ENCODE results near the gene ST6GALNAC3.

ST6GALNAC3 gene

DNA sequence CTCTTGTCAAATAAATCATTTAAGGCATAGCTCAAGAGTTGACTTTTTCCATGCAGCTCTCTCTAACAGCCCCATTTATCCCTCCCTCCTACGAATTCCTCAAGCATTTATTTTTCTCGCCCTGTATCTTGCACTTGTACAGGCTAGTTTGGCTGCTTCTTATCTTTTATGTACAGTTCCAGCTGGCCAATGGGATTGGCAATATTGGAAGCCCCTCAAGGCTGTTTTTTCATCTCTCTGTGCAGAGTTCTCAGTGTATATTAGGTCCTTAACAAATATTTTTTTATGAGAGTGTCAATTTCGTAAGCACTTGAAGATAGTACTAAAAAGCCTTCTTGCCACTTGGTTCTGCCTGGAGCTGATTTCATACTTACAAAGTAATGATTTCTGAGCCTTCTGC, 356.0 kb downstream of the ST6GALNAC3 start:
- Histone ChIP-seq H4K20me1 (ENCODE audit: insufficient read depth, low read length) (no peaks in the 10 kb centered on the region), H3K9me3 (ENCODE audit: insufficient read depth, low read length) (no peaks in the 10 kb centered on the region), H2AFZ (ENCODE audit: low read depth, low read length) (0 out of 2 replicates have a peak overlapping the region, but pooled peaks have one; percentile 7), H3K4me2 (ENCODE audit: low read length) (no peak overlapping the region), H3K9ac (ENCODE audit: low read length) (no peak overlapping the region), H3K79me2 (ENCODE audit: low read length) (no peaks in the 10 kb centered on the region), H3K36me3 (replicated peaks; ENCODE audit: low read depth, low read length) (no peaks in the 10 kb centered on the region), H3K27me3 (ENCODE audit: low read depth, low read length) (no peaks in the 10 kb centered on the region), H3K27ac (ENCODE audit: low read length) (no peak overlapping the region), H3K4me1 (ENCODE audit: low read length) (peaks cover 5% of the 10 kb centered on the region), H3K4me3 (ENCODE audit: low read length) (no peak overlapping the region)
- TF ChIP-seq EZH2phosphoT487 (IDR thresholded peaks at IDR 0.05; ENCODE audit: low read depth) = no peak
- TF ChIP-seq, protein P1, sequence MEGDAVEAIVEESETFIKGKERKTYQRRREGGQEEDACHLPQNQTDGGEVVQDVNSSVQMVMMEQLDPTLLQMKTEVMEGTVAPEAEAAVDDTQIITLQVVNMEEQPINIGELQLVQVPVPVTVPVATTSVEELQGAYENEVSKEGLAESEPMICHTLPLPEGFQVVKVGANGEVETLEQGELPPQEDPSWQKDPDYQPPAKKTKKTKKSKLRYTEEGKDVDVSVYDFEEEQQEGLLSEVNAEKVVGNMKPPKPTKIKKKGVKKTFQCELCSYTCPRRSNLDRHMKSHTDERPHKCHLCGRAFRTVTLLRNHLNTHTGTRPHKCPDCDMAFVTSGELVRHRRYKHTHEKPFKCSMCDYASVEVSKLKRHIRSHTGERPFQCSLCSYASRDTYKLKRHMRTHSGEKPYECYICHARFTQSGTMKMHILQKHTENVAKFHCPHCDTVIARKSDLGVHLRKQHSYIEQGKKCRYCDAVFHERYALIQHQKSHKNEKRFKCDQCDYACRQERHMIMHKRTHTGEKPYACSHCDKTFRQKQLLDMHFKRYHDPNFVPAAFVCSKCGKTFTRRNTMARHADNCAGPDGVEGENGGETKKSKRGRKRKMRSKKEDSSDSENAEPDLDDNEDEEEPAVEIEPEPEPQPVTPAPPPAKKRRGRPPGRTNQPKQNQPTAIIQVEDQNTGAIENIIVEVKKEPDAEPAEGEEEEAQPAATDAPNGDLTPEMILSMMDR (IDR thresholded peaks at IDR 0.05; ENCODE audit: low read depth, low read length) = no peak

DNA sequence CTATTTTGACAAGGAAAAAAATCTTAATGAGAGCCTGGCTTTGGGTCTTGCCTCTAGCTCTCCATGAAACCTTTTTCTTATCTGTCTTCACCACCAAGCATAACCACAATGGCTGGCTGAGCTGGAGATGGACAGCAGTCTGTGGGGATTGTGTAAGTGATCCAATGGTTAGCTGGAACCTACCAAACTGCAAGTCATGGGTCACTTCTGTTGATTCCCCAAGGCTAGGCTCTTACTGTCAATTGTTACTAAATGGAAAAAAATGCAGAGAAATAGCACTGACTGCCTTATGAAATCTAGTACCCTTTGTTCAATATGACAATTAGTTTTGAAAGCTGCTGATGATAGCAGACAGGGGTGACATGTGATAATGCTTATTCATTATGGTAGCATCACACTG, 359.0 kb downstream of the ST6GALNAC3 start:
- no peaks in the 10 kb centered on the region for H4K20me1 ChIP-seq (ENCODE audit: insufficient read depth, low read length)
- H3K4me2 ChIP-seq (ENCODE audit: low read length) = no peak overlapping the region
- H3K9me3 ChIP-seq (ENCODE audit: insufficient read depth, low read length) = no peaks in the 10 kb centered on the region
- no peak for TF ChIP-seq EZH2phosphoT487 (IDR thresholded peaks at IDR 0.05; ENCODE audit: low read depth)
- TF ChIP-seq, protein P1 (IDR thresholded peaks at IDR 0.05; ENCODE audit: low read depth, low read length) = no peak
- H3K9ac ChIP-seq (ENCODE audit: low read length) = no peak overlapping the region
- H3K27me3 ChIP-seq (ENCODE audit: low read depth, low read length) = no peaks in the 10 kb centered on the region
- H3K4me3 ChIP-seq (ENCODE audit: low read length) = no peak overlapping the region
- no peaks in the 10 kb centered on the region for H3K36me3 ChIP-seq (replicated peaks; ENCODE audit: low read depth, low read length)
- no peak overlapping the region for H3K27ac ChIP-seq (ENCODE audit: low read length)
- H3K4me1 ChIP-seq (ENCODE audit: low read length) = no peaks in the 10 kb centered on the region
- no peaks in the 10 kb centered on the region for H3K79me2 ChIP-seq (ENCODE audit: low read length)
- H2AFZ ChIP-seq (ENCODE audit: low read depth, low read length) = no peak overlapping the region

DNA sequence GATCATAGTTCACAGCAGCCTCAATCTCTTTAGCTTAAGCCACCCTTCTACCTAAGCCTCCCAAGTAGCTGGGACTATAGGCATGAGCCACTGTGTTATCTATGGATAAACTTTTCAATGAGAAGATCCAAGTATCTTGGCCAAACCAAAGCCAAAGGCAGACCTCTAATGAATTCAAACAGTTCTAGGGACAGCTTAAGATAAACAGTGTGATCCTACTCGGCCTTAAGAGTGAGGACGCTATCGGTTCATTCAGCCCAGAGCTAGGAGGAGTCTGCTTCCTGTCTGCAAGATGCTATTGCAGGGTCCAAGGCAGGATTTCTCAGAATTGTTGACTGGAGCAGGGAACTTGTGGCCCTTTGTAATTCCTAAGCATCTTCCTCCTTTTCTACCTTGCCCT, 368.7 kb downstream of the ST6GALNAC3 start:
- Histone ChIP-seq H3K9me3 (ENCODE audit: insufficient read depth, low read length) (no peaks in the 10 kb centered on the region), H3K36me3 (replicated peaks; ENCODE audit: low read depth, low read length) (no peaks in the 10 kb centered on the region), H2AFZ (ENCODE audit: low read depth, low read length) (no peak overlapping the region), H3K4me2 (ENCODE audit: low read length) (no peak overlapping the region), H4K20me1 (ENCODE audit: insufficient read depth, low read length) (no peaks in the 10 kb centered on the region), H3K4me3 (ENCODE audit: low read length) (no peak overlapping the region), H3K9ac (ENCODE audit: low read length) (no peak overlapping the region), H3K4me1 (ENCODE audit: low read length) (0 out of 2 replicates have a peak, but pooled peaks cover 3% of the 10 kb centered on the region), H3K27ac (ENCODE audit: low read length) (no peak overlapping the region), H3K27me3 (ENCODE audit: low read depth, low read length) (no peaks in the 10 kb centered on the region), H3K79me2 (ENCODE audit: low read length) (no peaks in the 10 kb centered on the region)
- TF ChIP-seq, protein P1 (IDR thresholded peaks at IDR 0.05; ENCODE audit: low read depth, low read length) = no peak
- TF ChIP-seq EZH2phosphoT487 (IDR thresholded peaks at IDR 0.05; ENCODE audit: low read depth) = no peak

DNA sequence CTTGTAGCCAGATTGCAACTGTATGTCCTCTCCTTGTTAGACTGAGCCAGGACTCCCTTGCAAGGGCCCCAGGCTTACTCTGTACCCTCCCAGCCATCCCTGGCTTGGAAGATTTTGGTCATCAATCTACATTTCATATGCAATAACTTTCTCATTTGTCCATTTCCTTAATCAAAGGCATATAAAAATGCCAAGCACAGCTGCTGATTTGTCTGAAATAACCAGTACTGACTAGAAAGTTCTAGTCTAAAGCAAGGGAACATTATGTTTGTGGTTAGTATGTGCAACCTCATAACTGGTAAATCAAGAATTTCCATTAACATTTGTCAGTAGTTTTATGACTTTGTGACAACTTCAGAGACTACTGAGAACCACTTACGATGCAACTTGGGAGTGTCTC, 370.2 kb downstream of the ST6GALNAC3 start:
- Histone ChIP-seq H3K36me3 (replicated peaks; ENCODE audit: low read depth, low read length) (no peaks in the 10 kb centered on the region), H3K27me3 (ENCODE audit: low read depth, low read length) (no peaks in the 10 kb centered on the region), H2AFZ (ENCODE audit: low read depth, low read length) (no peak overlapping the region), H4K20me1 (ENCODE audit: insufficient read depth, low read length) (no peaks in the 10 kb centered on the region), H3K27ac (ENCODE audit: low read length) (no peak overlapping the region), H3K4me3 (ENCODE audit: low read length) (no peak overlapping the region), H3K9me3 (ENCODE audit: insufficient read depth, low read length) (no peaks in the 10 kb centered on the region), H3K4me1 (ENCODE audit: low read length) (0 out of 2 replicates have a peak, but pooled peaks cover 3% of the 10 kb centered on the region), H3K79me2 (ENCODE audit: low read length) (no peaks in the 10 kb centered on the region), H3K4me2 (ENCODE audit: low read length) (no peak overlapping the region), H3K9ac (ENCODE audit: low read length) (no peak overlapping the region)
- TF ChIP-seq EZH2phosphoT487 (IDR thresholded peaks at IDR 0.05; ENCODE audit: low read depth) = no peak
- TF ChIP-seq, protein P1 (IDR thresholded peaks at IDR 0.05; ENCODE audit: low read depth, low read length) = no peak
